Measurements from ENCODE around the gene SIKE1.
A peak's percentile ranks its signal among the peaks of the same experiment; 100 is the strongest.
"Not testable (repeated sequence)": the region's sequence is repeated elsewhere in the genome, so short reads cannot be mapped to it uniquely, and the experiment has no call there.

The SIKE1 gene

DNA sequence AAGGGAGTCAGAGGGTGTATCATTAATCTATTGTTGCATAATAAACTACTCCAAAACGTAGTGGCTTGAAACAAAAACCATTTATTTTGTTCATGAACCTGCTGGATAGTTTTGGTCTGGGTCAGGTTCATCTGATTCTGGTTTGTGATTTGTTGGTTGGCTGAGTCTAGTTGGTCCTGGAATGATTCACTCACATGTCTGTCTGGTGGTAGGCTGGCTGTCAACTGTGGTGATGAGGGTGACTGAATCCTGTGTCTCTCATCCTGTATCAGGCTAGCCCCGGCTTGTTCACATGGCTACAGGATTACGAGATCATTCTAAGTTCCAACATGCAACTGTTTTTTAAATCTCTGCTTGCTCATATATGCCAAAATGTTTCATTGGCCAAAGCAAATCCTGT, 22.5 kb upstream of the SIKE1 start:
- Histone ChIP-seq H3K36me3 (no peaks in the 10 kb centered on the region), H3K4me1 (no peaks in the 10 kb centered on the region), H3K27ac (no peak overlapping the region), H3K27me3 (no peaks in the 10 kb centered on the region), H3K9me3 (no peaks in the 10 kb centered on the region), H3K4me3 (no peak overlapping the region)
- TF ChIP-seq, protein P1, sequence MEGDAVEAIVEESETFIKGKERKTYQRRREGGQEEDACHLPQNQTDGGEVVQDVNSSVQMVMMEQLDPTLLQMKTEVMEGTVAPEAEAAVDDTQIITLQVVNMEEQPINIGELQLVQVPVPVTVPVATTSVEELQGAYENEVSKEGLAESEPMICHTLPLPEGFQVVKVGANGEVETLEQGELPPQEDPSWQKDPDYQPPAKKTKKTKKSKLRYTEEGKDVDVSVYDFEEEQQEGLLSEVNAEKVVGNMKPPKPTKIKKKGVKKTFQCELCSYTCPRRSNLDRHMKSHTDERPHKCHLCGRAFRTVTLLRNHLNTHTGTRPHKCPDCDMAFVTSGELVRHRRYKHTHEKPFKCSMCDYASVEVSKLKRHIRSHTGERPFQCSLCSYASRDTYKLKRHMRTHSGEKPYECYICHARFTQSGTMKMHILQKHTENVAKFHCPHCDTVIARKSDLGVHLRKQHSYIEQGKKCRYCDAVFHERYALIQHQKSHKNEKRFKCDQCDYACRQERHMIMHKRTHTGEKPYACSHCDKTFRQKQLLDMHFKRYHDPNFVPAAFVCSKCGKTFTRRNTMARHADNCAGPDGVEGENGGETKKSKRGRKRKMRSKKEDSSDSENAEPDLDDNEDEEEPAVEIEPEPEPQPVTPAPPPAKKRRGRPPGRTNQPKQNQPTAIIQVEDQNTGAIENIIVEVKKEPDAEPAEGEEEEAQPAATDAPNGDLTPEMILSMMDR (IDR thresholded peaks at IDR 0.05), result no peak
- DNase-seq, result no peak
- intact Hi-C loops (cut with DNase I; ENCODE audit: low total_unique reads), result no loop called here

DNA sequence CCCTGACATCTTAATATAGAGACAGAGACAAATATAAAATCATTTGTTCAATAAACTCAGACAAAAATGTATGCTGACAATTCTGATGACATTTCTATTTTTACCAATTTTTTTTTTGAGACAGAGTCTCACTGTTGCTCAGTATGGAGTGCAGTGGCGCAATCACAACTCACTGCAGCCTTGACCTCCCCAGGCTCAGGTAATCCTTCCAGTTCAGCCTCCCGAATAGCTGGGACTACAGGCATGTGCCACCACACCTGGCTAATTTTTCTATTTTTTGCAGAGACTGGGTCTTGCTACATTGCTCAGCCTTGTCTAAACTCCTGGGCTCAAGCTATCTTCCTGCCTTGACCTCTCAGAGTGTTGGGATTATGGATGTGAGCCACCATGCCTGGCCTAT, 13.6 kb upstream of the SIKE1 start:
- Histone ChIP-seq H3K36me3 (no peaks in the 10 kb centered on the region), H3K9me3 (no peaks in the 10 kb centered on the region), H3K27ac (no peak overlapping the region), H3K27me3 (peaks cover 0 to 9% of the 10 kb centered on the region in 2 donors), H3K4me1 (no peaks in the 10 kb centered on the region), H3K4me3 (no peak overlapping the region)
- TF ChIP-seq, protein P1 (IDR thresholded peaks at IDR 0.05), result no peak
- intact Hi-C loops (cut with DNase I; ENCODE audit: low total_unique reads), result no loop called here
- no peak for DNase-seq

DNA sequence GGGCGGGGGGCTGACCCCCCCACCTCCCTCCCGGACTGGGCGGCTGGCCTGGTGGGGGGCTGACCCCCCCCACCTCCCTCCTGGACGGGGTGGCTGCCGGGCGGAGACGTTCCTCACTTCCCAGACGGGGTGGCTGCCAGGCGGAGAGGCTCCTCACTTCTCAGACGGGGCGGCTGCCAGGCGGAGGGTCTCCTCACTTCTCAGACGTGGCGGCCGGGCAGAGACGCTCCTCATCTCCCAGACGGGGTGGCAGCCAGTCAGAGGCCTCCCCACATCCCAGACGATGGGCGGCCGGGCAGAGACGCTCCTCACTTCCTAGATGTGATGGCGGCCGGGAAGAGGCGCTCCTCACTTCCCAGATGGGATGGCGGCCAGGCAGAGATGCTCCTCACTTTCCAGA, 10.1 kb upstream of the SIKE1 start:
- DNase-seq; H3K27ac ChIP-seq; H3K4me1 ChIP-seq; H3K27me3 ChIP-seq; H3K9me3 ChIP-seq; H3K36me3 ChIP-seq; H3K4me3 ChIP-seq; intact Hi-C loops (cut with DNase I; ENCODE audit: low total_unique reads): not testable (repeated sequence)

DNA sequence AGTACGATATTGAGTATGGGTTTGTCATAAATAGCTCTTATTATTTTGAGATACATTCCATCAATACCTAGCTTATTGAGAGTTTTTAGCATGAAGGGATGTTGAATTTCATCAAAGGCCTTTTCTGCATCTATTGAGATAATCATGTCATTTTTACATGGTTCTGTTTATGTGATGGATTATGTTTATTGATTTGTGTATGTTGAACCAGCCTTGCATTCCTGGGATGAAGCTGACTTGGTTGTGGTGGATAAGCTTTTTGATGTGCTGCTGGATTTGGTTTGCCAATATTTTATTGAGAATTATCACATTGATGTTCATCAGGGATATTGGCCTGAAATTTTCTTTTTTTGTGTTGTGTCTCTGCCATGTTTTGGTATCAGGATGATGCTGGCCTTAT, 6.0 kb upstream of the SIKE1 start:
- H3K4me3 ChIP-seq; DNase-seq; intact Hi-C loops (cut with DNase I; ENCODE audit: low total_unique reads); H3K4me1 ChIP-seq; H3K36me3 ChIP-seq; H3K27me3 ChIP-seq; H3K9me3 ChIP-seq; H3K27ac ChIP-seq: not testable (repeated sequence)

DNA sequence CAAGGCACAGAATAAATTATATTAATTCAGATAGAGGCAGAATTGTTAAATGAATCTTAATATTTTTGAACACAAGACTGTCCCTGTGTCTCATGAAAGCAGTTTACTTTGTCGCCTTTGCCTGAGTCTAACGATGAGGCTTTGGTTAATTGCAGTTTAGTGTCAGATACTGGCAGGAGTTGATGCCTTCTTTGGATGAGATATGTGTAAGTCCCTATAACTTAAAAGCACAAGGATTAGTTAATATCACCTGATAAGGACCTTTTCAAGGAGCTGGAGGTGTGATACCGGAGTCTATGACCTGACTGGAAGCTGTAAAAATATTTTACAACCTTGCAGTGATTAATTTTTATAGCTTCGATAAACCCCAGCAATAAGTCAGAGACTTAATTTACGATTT, 2.0 kb upstream of the SIKE1 start:
- no peak overlapping the region for H3K27ac ChIP-seq
- H3K9me3 ChIP-seq, result peaks cover 0 to 7% (median 0%) of the 10 kb centered on the region in 3 donors
- TF ChIP-seq, protein P1 (IDR thresholded peaks at IDR 0.05), result no peak
- peaks cover 0 to 14% (median 6%) of the 10 kb centered on the region in 3 donors for H3K36me3 ChIP-seq
- intact Hi-C loops (cut with DNase I; ENCODE audit: low total_unique reads), result no loop called here
- DNase-seq, result no peak
- no peaks in the 10 kb centered on the region for H3K27me3 ChIP-seq
- no peak overlapping the region for H3K4me3 ChIP-seq
- peaks cover 0 to 25% (median 8%) of the 10 kb centered on the region in 4 donors for H3K4me1 ChIP-seq

DNA sequence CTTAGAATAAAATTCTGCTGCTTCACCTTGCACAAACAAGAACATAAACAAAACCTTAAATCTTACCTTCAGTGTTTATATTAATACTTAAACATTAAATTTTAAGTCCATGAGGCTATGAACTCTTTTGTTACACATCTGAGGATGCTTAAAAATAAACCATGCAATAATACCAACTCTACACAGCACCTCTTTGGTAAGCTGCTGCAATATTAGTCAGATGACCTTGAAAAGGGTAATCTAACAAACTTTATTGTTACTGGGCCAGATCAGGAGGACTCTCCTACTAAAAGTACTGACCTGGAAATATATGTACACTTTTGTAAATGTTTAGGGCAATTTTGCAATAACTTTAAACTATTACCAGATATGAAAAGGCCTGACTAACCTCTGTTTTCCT, 763 bp downstream of the SIKE1 start:
- H3K27ac ChIP-seq, result peak overlapping the region; percentile 75 to 97
- H3K27me3 ChIP-seq, result no peaks in the 10 kb centered on the region
- H3K9me3 ChIP-seq, result no peaks in the 10 kb centered on the region
- intact Hi-C loops (cut with DNase I; ENCODE audit: low total_unique reads), result no loop called here
- TF ChIP-seq, protein P1 (IDR thresholded peaks at IDR 0.05), result no peak
- DNase-seq, result no peak
- peaks cover 0 to 25% (median 8%) of the 10 kb centered on the region in 4 donors for H3K4me1 ChIP-seq
- peak overlapping the region; percentile 56 to 95 for H3K4me3 ChIP-seq
- peaks cover 16 to 38% (median 23%) of the 10 kb centered on the region in 3 donors for H3K36me3 ChIP-seq

DNA sequence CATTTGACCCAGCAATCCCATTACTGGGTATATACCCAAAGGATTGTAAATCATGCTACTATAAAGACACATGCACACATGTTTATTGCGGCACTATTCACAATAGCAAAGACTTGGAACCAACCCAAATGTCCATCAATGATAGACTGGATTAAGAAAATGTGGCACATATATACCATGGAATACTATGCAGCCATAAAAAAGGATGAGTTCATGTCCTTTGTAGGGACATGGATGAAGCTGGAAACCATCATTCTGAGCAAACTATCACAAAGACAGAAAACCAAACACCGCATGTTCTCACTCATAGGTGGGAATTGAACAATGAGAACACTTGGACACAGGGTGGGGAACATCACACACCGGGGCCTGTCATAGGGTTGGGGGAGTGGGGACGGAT, 3.8 kb downstream of the SIKE1 start:
- H3K36me3 ChIP-seq, result peaks cover 28 to 61% (median 31%) of the 10 kb centered on the region in 3 donors

More for the DNA sequence above, 3.8 kb downstream of the SIKE1 start:
- H3K4me3 ChIP-seq; intact Hi-C loops (cut with DNase I; ENCODE audit: low total_unique reads); H3K27ac ChIP-seq; DNase-seq; H3K9me3 ChIP-seq; H3K27me3 ChIP-seq: not testable (repeated sequence)
- H3K4me1 ChIP-seq, result peaks cover 0 to 25% (median 8%) of the 10 kb centered on the region in 4 donors
